Choroid plexus epithelial cell (primary cell): ENCODE measurements around the gene SERTAD2.

Experiments used
- DNase-seq: peaks from one replicate; pipeline ENCODE4 v3.0.0-alpha.2; 2010; ENCODE audit warnings: low read depth
- H3K4me3 ChIP-seq: 2 replicates; pipeline ENCODE4 v1.5.1; 2011; ENCODE audit warnings: low read depth, mild to moderate bottlenecking, control low read depth, low read length, moderate library complexity
- TF ChIP-seq, protein P1 (sequence below): conservative IDR thresholded peaks from 2 replicates; pipeline ENCODE4 v1.5.1; 2011; ENCODE audit warnings: low read depth, mild to moderate bottlenecking, control low read depth, inconsistent platforms, low read length, moderate library complexity

The SERTAD2 gene

DNA sequence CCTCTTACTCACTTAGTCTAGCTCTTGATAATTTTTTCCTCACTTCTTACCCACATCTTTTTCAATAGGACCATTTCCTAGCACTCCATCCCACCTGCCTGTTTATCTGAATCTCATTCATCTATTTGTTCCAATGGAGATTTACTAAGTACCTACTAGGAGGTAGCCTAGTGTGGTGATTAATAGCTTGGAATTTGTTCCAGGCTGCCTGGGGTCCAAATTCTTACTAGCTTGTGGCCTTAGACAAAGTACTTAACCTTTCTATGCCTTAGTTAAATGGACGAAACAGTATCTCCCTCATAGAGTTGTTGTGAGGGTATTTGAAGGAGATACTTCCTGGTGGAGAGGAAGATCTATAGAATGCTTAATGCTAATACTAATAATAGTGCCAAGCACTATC lies 42.9 kb upstream of the SERTAD2 start:
- no peak overlapping the region for H3K4me3 ChIP-seq
- DNase-seq = no peak
- TF ChIP-seq, protein P1, sequence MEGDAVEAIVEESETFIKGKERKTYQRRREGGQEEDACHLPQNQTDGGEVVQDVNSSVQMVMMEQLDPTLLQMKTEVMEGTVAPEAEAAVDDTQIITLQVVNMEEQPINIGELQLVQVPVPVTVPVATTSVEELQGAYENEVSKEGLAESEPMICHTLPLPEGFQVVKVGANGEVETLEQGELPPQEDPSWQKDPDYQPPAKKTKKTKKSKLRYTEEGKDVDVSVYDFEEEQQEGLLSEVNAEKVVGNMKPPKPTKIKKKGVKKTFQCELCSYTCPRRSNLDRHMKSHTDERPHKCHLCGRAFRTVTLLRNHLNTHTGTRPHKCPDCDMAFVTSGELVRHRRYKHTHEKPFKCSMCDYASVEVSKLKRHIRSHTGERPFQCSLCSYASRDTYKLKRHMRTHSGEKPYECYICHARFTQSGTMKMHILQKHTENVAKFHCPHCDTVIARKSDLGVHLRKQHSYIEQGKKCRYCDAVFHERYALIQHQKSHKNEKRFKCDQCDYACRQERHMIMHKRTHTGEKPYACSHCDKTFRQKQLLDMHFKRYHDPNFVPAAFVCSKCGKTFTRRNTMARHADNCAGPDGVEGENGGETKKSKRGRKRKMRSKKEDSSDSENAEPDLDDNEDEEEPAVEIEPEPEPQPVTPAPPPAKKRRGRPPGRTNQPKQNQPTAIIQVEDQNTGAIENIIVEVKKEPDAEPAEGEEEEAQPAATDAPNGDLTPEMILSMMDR = no peak

DNA sequence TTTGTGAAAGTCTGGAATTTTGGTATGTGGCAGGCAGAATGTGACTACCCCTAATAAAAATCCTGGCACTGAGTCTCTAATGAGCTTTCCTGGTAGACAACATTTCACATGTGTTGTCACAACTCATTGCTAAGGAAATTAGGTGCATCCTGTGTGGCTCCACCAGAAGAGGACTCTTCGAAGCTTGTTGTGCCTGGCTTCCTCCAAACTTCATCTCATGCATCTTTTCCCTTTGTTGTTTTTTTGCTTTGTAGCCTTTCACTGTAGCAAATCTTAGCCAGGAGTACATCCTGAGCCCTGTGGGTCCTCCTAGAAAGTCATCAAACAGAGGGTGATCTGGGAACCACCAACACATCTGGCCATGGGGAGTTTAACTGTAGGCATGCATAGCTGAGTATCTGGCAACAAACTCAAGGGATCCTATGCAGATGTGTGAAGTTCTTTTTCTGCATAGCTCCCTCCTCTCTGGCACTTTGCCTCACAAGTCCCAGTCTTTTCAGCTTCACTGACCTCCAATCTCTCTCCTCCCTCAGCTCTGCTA lies 42.1 kb upstream of the SERTAD2 start:
- DNase-seq = peak; percentile 42
- no peak overlapping the region for H3K4me3 ChIP-seq
- TF ChIP-seq, protein P1 = no peak

DNA sequence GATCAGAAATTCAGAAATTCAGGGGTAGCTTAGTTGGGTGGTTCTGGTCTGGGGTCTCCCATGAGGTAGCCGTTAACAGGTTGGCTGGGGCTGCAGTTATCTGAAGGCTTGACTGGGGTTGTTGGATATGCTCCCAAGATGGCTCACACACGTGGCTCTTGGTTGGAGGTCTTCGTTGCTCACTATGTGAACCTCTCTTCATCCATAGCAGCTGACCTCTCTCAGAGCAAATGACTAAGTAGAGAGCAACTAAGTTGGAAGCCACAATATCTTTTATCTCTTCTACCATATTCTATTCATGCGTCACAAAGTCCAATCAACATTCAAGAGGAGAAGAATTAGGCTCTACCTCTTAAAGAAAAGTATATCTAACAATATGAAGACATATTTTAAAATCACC lies 38.7 kb upstream of the SERTAD2 start:
- TF ChIP-seq, protein P1 = no peak
- peak; percentile 71 for DNase-seq
- no peak overlapping the region for H3K4me3 ChIP-seq

DNA sequence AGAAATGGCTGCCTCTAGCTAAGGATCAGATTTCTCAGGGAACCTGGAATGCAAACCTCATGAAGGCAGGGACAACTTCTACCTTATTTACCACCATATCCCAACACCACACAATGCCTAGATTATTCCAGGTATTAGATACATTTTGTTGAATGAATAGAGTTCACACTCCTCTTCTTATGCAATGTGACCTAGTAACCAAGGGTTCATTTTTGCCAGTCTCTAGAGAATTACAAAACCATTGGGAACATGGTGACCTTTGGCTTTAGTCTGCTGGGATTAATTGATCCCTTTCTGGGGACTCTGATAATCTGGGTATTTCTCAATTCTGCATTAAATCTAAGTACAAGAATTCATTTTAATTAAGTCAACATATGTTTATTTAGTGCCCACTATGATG lies 35.2 kb upstream of the SERTAD2 start:
- DNase-seq = no peak
- TF ChIP-seq, protein P1 = no peak
- H3K4me3 ChIP-seq = no peak overlapping the region

DNA sequence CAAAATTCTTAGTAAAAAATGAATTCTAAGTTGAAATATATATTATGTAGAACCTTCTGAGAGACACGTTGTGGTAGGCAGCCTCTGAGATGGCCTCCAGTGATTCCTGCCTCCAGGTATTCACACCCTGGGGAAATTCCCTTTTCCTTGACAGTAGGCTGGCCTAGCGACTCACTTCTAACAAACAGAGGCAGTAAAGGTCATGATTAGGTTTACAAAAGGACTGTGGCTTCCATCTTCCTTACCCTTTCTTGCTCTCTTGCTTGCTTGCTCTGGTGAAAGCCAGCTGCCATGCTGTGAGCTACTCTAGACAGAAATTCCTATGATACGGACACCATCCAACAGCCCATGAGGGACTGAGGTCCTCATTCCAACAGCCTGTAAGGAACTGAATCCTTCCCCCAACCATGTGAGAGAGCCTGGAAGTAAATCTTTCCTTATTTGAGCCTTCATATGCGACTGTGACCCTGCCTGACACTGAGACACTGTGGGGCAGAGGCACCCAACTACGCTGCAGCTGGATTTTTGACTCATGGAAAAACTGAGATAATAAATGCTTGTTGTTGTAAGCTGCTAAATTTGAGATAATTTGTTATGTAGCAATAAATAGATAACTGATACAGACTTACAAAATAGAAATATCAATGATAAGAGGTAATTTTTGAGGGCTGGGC lies 32.7 kb upstream of the SERTAD2 start:
- no peak for DNase-seq

DNA sequence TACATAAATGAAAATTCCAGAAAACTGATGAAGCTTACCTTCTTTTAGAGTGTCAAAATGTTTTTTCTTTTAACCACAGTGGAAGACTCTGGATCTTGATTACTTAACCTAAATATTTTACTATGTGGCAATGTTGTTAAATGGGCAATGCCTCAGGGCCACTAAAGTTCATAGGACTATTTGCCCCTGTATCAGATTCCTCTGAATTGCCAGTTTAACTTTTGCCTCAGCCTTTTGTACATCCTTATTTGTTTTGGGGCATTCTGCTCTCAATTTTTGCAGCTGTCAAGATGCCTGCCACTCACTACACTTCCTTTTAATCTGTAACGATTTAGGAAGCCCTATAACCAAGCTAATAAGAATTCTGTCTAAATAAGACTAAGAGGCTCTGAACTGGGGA lies 31.7 kb upstream of the SERTAD2 start:
- TF ChIP-seq, protein P1 = no peak
- peak; percentile 60 for DNase-seq
- H3K4me3 ChIP-seq = no peak overlapping the region

More for the DNA sequence above, 32.7 kb upstream of the SERTAD2 start:
- TF ChIP-seq, protein P1 = no peak
- H3K4me3 ChIP-seq = no peak overlapping the region

DNA sequence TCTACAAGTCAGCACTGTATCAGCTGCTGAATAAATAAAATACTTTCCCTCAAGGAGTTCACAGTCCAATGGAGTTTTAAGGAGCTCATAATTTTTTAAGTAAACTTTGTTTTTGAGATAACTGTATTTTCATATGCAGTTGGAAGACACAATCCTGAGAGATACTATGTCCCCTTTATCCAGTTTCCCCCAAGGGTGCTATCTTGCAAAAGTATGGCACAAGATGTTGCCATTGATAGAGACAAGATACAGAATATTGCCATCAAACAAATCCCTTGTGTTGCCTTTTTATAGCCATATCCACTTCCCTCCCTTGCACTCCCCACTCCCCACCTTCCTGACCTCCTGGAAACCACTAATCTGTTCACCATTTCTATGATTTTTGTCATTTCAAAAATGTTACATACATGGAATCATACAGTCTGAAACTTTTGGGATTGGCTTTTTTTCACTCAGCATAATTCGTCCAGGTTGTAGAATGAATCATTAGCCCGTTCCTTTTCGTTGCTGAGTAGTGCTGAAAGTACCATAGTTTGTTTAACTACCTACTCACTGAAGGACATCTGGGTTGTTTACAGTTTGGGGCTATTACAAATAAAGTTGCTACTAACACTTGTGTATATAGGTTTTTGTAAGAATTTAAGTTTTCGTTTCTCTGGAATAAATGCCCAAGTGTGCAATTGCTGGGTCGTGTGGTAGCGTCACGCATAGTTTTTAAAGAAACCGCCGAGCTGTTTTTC lies 30.2 kb upstream of the SERTAD2 start:
- DNase-seq = no peak
- H3K4me3 ChIP-seq = no peak overlapping the region
- TF ChIP-seq, protein P1 = no peak
